Jurkat, Clone E6-1 (cell line): ENCODE data around the gene SMYD4. TPM values are rescaled to one million over a fixed set of nuclear protein-coding genes. Genes with fewer than 3 reads are reported as not detected.
"Not testable (repeated sequence)": the region's sequence is repeated elsewhere in the genome, so short reads cannot be mapped to it uniquely, and the experiment has no call there.

Experiments
- DNase-seq: peaks from one replicate; pipeline ENCODE4 v3.0.0-alpha.2; 2011; ENCODE audit warnings: low read depth, low spot score
- H3K4me3 ChIP-seq: 2 replicates; pipeline ENCODE4 v1.5.1; 2011; ENCODE audit warnings: mild to moderate bottlenecking, low read length, control low read depth, moderate library complexity
- polyA plus RNA-seq: library from polyadenylated mRNA; unstranded; fragments of >200 nt; gene quantifications from one replicate; pipeline ENCODE4 v1.2.1, GENCODE V29; 2012; ENCODE audit warnings: missing spikeins; ENCODE audit not compliant: insufficient read length, insufficient read depth

SMYD4 gene, protein sequence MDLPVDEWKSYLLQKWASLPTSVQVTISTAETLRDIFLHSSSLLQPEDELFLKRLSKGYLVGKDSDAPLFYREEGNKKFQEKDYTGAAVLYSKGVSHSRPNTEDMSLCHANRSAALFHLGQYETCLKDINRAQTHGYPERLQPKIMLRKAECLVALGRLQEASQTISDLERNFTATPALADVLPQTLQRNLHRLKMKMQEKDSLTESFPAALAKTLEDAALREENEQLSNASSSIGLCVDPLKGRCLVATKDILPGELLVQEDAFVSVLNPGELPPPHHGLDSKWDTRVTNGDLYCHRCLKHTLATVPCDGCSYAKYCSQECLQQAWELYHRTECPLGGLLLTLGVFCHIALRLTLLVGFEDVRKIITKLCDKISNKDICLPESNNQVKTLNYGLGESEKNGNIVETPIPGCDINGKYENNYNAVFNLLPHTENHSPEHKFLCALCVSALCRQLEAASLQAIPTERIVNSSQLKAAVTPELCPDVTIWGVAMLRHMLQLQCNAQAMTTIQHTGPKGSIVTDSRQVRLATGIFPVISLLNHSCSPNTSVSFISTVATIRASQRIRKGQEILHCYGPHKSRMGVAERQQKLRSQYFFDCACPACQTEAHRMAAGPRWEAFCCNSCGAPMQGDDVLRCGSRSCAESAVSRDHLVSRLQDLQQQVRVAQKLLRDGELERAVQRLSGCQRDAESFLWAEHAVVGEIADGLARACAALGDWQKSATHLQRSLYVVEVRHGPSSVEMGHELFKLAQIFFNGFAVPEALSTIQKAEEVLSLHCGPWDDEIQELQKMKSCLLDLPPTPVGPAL
- polyA plus RNA-seq, result 13.0 TPM

DNA sequence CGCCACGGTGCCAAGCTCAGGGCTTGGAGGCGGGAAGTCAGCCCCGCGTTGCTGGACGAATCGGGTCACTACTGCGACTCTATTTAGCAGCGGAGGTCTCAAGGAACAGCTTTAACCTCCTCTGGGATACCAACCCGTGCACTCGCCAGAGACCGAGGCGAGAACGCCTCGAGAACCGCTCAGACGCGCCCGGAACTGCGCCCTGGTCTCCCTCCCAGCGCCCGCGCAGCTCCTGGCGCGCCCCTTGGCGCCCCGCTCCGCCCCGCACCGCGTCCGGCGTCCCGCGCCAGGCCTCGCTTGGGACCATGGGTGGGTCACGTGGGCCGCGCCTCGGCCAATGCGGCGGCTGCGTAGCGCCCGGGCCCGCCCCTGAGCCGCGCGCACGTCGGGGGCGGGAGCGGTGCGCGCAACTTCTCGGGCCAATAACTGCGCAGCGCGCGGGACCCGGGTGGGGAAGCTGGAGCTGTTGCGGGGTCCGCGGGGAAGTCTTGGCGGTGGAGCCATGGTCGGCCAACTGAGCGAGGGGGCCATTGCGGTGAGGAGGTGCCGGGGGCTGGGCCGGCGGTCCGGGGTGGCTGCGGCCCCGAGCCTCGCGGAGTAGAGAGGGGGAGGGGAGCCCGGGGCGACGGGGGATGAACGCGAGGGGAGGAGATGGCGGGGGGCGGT is at the start of gene SMYD4, which contains the start of gene RPA1:
Gene SMYD4 (minus strand): TSS at position 311 of the 666 bp plus-strand sequence. CDS start 1,908 bp downstream, outside the sequence.
Gene RPA1 (plus strand): TSS at position 414 of the 666 bp plus-strand sequence. CDS start 89 bp downstream, at position 503.
- peak; percentile 78 for DNase-seq
- H3K4me3 ChIP-seq, result peak within 1 kb of the TSS; percentile 93

DNA sequence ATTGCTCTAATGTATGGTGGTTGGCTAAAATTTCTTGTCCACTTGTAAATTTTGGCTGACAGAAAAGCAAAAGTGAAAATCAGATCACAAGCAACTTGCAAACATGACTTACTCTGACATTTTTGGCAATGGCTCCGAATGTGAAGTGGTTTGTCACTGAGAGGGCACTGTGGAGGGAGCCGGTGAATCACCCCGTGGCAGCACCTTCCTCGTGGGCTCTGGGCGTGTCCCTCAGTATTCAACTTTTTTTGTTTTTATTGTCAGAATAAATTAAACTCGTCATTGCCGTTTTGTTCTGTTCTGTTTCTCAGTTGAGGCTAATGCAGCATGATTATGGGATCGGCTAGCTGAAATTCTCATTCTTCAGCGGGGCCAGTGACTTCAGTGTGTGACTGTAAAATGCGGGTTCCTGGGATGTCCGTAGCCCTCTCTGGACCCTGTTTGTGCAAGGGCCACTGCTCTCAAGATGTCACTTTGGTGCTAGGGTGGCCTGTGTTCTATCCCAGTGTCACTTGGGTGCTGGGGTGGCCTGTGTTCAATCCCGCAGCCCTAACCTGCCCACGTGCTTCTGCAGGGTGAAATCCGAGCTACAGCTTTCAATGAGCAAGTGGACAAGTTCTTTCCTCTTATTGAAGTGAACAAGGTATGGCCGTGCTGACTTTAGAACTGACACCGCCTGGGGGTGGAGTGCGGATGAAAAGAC is 48.9 kb upstream of the SMYD4 start:
- no peak overlapping the region for H3K4me3 ChIP-seq
- DNase-seq, result no peak

DNA sequence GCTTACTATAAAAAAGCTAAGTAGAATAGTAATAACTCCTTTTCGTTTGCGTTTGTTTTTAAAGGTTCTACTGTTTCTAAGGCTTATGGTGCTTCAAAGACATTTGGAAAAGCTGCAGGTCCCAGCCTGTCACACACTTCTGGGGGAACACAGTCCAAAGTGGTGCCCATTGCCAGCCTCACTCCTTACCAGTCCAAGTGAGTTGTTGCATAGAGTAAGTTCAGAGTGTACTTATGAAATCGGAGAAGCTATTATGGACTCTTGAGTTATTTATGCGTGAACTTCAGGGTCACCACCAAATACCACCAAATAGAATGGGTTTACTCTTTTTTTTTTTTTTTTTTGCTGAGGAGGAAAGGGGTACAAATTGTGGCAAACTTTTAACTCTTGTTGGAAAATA is 45.9 kb upstream of the SMYD4 start:
- DNase-seq, result no peak

GRCh38 chr17:1873418-1873817 is 43.7 kb upstream of the SMYD4 start:
- no peak overlapping the region for H3K4me3 ChIP-seq
- no peak for DNase-seq

More for the DNA sequence above, 45.9 kb upstream of the SMYD4 start:
- no peak overlapping the region for H3K4me3 ChIP-seq

- DNase-seq, result no peak
- no peak overlapping the region for H3K4me3 ChIP-seq
Observed at GRCh38 chr17:1872976-1873375, 43.3 kb upstream of the SMYD4 start.

DNA sequence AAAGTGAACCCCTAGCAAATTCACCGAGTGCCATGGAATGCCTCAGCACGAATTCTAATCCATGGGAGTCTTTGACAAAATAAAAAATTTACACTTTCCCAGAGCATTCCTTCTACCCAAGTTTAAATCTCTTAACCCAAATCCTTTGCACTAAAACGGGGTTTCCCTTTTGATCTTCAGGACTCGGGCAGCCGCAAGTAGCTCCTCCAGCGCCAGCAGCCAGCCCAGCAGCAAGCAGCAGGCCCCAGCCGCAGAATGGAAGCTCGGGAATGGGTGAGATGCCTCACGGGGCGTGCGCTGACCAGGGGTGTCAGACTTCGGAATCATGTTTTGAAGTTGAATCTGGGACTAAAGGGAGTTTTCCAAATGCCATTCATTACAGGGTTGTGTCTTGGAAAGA is 42.6 kb upstream of the SMYD4 start:
- peak overlapping the region; percentile 22 for H3K4me3 ChIP-seq
- no peak for DNase-seq

DNA sequence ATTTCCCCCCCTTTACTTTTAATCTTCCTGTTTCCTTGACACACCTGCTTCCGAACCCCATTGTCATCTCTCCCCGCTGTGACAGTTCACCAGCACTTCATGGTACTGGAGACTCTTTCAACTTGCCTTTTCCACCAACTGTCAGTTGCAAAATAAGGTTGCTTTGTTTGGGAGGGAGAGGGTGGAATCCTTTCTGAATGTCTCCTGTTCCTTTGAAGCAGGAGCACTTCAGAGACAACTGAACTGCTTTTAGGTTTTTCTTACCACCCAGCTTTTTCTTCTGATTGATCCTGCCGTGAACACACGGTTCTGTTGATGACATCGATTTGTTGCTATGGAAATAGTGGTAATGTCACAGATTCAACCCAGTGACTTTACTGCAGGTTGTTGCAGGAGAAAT is 42.1 kb upstream of the SMYD4 start:
- peak overlapping the region; percentile 22 for H3K4me3 ChIP-seq
- DNase-seq, result peak; percentile 96

- peak; percentile 89 for DNase-seq
- H3K4me3 ChIP-seq, result peak overlapping the region; percentile 28
Observed at GRCh38 chr17:1870592-1870991, 40.9 kb upstream of the SMYD4 start.

DNA sequence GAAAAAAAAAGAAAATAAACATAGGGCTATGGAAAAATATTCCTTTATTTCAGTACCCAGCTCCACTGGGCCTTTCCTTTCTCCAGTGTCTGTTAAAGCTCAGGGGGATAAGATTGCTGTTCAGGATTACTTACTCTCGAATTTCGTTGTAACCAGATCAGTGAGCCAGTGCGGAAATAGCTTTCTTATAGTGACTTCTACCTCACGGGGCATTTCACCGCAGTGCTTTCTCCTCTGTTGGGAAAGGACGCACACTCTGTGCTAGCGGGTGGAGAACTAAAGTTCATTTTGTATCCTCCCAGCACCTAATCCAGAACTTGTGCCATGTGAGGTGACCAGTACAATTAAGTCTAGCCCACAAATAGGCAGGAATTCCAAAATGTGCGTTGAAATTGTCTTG is 38.4 kb upstream of the SMYD4 start:
- no peak for DNase-seq
- no peak overlapping the region for H3K4me3 ChIP-seq

DNA sequence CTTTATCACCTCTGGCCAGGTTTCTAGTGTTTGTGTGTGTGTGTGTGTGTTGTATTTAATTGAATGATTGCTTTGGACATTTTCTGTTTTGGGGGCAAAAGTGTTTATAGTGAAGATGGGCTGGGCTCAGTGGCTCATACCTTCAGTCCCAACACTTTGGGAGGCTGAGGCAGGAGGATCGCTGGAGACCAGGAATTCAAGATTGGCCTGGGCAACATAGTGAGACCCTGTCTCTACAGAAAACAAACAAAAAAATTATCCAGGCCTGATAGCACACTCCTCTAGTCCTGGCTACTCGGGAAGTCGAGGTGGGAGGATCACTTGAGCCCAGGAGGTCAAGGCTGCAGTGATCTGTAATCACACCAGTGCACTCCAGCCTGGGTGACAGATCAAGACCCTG is 37.6 kb upstream of the SMYD4 start:
- DNase-seq, result no peak
- H3K4me3 ChIP-seq, result no peak overlapping the region

DNA sequence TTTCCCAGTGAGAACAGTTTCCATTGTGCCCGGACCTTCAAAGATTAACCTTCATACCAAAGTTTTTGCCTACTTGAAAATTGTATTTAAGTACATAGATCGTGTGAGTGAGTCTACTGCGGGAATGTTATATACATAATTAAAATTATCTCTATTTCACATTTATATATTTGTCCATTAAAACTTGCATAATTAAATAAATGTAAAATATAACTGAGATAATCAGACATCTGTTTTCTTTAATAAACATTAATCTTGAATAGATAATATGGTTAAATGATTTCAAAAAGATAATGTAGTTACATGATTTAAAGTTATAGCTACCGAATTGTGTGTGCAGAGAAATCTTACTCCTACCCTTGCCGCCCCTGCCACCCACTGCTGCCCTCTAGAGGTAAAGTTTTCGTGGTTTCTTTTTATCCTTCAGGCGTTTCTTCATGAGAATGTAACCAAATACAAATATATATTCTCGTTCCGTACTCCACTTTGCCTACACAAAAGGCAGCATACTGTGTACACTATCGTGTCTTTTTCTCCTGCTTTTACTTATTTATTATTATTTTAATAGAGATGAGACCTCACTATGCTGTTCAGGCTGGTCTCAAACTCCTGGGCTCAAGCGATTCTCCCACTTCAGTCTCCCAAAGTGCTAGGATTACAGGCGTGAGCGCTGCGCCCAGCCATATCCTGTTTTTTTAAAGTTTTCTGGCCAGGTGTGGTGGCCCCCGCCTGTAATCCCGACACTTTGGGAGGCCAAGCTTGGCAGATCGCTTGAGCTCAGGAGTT is 35.7 kb upstream of the SMYD4 start:
- DNase-seq, result no peak

GRCh38 chr17:1861391-1862010 is 31.8 kb upstream of the SMYD4 start:
- H3K4me3 ChIP-seq, result no peak overlapping the region
- DNase-seq, result no peak

More for the DNA sequence above, 35.7 kb upstream of the SMYD4 start:
- H3K4me3 ChIP-seq, result no peak overlapping the region

DNA sequence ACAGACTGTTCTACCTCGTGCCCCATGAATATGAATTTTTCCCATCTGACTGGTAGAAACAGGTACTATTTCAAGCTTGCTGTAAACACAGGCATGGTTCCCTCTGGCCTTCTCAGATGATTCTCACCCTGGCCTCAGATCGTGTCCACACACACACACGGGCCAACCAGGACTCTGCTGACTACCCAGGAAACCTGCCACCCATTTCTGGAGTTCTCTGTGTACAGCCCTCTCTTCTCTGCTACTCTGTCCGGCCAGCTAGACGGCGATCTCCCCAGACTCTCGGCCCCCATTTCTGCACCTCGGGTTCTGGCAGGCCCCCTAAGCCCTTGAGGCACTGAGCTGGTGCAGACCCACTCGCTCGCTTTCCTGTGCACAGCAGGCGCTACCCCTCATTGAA is 31.3 kb upstream of the SMYD4 start:
- DNase-seq, result no peak
- H3K4me3 ChIP-seq, result no peak overlapping the region

DNA sequence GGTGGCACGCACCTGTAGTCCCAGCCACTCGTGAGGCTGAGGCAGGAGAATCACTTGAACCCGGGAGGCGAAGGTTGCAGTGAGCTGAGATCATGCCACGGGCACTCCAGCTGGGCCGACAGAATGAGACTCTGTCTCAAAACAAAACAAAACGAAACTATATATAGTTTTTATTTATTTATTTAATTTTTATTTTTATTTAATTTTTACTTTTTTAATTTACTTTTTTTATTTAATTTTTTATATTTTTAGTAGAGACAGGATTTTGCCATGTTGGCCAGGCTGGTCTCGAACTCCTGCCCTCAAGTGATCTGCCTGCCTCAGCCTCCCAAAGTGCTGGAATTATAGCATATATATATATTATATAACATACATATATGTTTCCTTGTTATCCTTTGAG is 26.8 kb upstream of the SMYD4 start:
- not testable (repeated sequence) for H3K4me3 ChIP-seq, DNase-seq

- no peak for DNase-seq
- H3K4me3 ChIP-seq, result no peak overlapping the region
Observed at GRCh38 chr17:1853698-1854097, 24.0 kb upstream of the SMYD4 start.

- H3K4me3 ChIP-seq, result no peak overlapping the region
Observed at GRCh38 chr17:1852327-1852726, 22.6 kb upstream of the SMYD4 start.

DNA sequence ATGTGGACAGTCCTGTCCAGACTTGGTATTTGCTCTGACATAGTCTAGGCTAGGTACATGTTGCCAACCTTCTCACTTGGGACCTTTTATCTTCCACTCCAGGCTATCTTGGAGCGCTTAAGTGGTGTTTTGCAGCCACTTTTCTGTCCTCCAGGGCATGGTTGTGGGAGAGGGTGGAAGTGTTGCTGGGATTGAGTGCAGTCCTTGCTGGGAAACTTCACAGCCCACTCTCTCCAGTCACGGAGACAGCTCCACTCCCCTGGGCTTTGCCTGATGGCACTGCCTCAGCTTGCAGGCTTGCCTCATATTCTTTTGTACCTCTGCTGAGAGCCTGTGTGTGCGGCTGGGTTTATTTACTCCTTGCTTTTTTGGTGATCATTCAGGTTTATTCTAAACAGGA is 17.5 kb upstream of the SMYD4 start:
- DNase-seq, result no peak

More at GRCh38 chr17:1852327-1852726, 22.6 kb upstream of the SMYD4 start:
- DNase-seq, result no peak

GRCh38 chr17:1843947-1844346 is 14.2 kb upstream of the SMYD4 start:
- DNase-seq, result no peak
- H3K4me3 ChIP-seq, result no peak overlapping the region

More for the DNA sequence above, 17.5 kb upstream of the SMYD4 start:
- no peak overlapping the region for H3K4me3 ChIP-seq
